Neutrophil (primary cell): ENCODE results near the gene AKAP3.

Experiments used
- H3K27ac ChIP-seq: fragments of 200-600 bp; sonication (generic); 2 replicates; pipeline ENCODE4 v1.5.1; 2016; ENCODE audit warnings: mild to moderate bottlenecking, moderate library complexity
- H3K27me3 ChIP-seq: fragments of 200-600 bp; sonication (generic); 2 replicates; pipeline ENCODE4 v1.6.0; 2016; ENCODE audit warnings: mild to moderate bottlenecking
- H3K36me3 ChIP-seq: fragments of 200-600 bp; sonication (generic); 2 replicates; pipeline ENCODE4 v1.5.1; 2017
- H3K4me1 ChIP-seq, 2 experiments: fragments of 200-600 bp in 1 of 2; sonication (generic) in 1 of 2; 1 replicate in 1 of 2; 2 replicates in 1 of 2; pipeline versions ENCODE4 v1.5.1 to v1.6.1; 2013 to 2016; ENCODE audit warnings: low read depth in 1 of 2, low read length in 1 of 2, mild to moderate bottlenecking in 1 of 2, moderate library complexity in 1 of 2; ENCODE audit not compliant: control insufficient read depth in 1 of 2, insufficient read depth in 1 of 2
- H3K4me3 ChIP-seq, 2 experiments: fragments of 200-600 bp in 1 of 2; sonication (generic) in 1 of 2; 1 replicate in 1 of 2; 2 replicates in 1 of 2; pipeline ENCODE4 v1.5.1; 2013 to 2016; ENCODE audit warnings: low read depth in 1 of 2, low read length in 1 of 2, mild to moderate bottlenecking in 1 of 2, moderate library complexity in 1 of 2
- H3K9me3 ChIP-seq: fragments of 200-600 bp; sonication (generic); 2 replicates; pipeline ENCODE4 v1.5.1; 2016
- TF ChIP-seq, protein P1 (sequence below): fragments of 200-600 bp; sonication (generic); IDR thresholded peaks from 2 replicates; pipeline ENCODE4 v1.5.1; 2016; ENCODE audit warnings: antibody characterized with exemption

The AKAP3 gene

DNA sequence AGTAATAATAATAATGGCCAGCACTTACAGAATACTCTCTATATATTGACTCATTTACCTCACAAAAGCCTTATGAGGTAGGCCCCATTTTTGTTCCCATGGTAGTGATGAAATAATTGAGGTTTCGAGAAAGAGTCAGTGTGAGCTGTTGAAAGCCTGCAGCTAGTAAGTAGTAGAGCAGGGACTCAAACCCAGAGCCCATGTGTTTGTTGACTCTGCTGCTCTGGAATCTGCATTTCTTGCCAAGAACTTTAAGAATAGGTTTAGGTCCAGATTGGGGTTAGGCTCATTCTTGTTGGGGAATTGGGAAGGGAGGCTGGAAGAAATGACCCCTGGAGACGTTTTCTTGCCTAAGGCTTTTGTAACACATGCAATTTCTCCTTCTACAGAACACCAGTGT lies 58.9 kb downstream of the AKAP3 start:
- H3K9me3 ChIP-seq = no peaks in the 10 kb centered on the region
- H3K27me3 ChIP-seq = no peaks in the 10 kb centered on the region
- H3K36me3 ChIP-seq = no peaks in the 10 kb centered on the region
- H3K4me3 ChIP-seq = peak overlapping the region in 1 of 2 experiments; percentile 51
- peaks cover 44 to 48% of the 10 kb centered on the region in 2 experiments for H3K4me1 ChIP-seq
- peak overlapping the region; percentile 69 for H3K27ac ChIP-seq
- TF ChIP-seq, protein P1, sequence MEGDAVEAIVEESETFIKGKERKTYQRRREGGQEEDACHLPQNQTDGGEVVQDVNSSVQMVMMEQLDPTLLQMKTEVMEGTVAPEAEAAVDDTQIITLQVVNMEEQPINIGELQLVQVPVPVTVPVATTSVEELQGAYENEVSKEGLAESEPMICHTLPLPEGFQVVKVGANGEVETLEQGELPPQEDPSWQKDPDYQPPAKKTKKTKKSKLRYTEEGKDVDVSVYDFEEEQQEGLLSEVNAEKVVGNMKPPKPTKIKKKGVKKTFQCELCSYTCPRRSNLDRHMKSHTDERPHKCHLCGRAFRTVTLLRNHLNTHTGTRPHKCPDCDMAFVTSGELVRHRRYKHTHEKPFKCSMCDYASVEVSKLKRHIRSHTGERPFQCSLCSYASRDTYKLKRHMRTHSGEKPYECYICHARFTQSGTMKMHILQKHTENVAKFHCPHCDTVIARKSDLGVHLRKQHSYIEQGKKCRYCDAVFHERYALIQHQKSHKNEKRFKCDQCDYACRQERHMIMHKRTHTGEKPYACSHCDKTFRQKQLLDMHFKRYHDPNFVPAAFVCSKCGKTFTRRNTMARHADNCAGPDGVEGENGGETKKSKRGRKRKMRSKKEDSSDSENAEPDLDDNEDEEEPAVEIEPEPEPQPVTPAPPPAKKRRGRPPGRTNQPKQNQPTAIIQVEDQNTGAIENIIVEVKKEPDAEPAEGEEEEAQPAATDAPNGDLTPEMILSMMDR = no peak

DNA sequence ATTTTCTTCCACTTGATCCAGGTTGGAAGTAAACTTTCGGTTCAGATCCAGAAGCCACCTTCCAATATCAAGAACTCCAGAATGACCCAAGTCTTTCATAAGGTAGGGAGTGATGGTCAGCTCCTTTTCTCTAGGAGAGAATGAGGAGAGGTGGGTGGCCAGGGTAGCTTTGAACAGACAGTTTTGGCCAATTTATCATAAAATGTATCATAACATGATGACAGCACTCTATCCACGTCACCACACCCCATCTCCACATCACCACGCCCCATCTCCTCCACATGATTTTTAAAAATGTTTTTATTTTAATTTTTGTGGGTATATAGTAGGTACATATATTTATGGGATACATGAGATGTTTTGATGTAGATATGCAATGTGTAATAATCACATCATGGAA lies 59.9 kb downstream of the AKAP3 start:
- H3K27me3 ChIP-seq = no peaks in the 10 kb centered on the region
- H3K27ac ChIP-seq = no peak overlapping the region
- H3K9me3 ChIP-seq = no peaks in the 10 kb centered on the region
- peaks cover 44 to 48% of the 10 kb centered on the region in 2 experiments for H3K4me1 ChIP-seq
- TF ChIP-seq, protein P1 = no peak
- H3K4me3 ChIP-seq = no peak overlapping the region
- H3K36me3 ChIP-seq = no peaks in the 10 kb centered on the region

DNA sequence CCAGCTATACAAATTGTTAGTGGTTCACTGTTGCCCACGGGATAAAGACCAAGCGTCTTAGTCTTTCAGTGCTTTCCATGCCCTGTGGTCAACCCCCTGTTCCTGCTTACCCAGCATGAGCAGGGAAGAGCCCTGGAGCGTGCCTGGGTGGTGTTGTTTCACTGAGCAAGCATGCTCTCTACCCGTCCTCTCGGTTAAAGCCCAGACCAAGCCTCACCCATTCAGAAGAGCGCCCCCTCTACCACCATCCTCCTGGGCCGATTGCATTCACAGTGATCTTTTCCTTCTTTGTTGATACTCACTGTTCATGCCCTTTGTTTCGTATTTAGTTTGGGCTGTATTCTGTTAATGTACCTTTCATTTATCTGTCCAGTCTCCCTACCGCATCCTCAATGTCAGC lies 61.7 kb downstream of the AKAP3 start:
- H3K27me3 ChIP-seq = peaks cover under 1% of the 10 kb centered on the region
- no peak overlapping the region for H3K4me3 ChIP-seq
- H3K9me3 ChIP-seq = no peaks in the 10 kb centered on the region
- H3K36me3 ChIP-seq = no peaks in the 10 kb centered on the region
- H3K27ac ChIP-seq = no peak overlapping the region
- peaks cover 33 to 36% of the 10 kb centered on the region in 2 experiments for H3K4me1 ChIP-seq
- TF ChIP-seq, protein P1 = no peak

DNA sequence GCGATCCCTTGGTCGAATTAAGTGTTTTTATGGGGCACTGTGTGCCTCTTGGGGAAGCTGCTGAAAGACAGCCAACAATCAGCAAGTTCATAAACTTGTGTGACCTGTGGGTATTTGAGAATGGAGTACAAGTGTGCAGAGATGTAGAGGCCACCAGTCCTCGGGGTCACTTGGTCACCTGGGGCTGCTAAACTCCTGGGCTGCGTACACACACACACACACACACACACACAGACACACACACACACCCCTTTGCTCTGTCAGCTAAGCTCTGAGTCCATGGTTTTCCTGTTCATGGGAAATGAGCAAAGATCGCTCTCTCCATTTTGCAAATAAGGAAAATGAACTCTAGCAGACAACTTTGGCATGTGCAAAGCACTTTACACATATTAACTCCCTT lies 62.4 kb downstream of the AKAP3 start:
- H3K4me3 ChIP-seq = no peak overlapping the region
- H3K4me1 ChIP-seq = peaks cover 27 to 30% of the 10 kb centered on the region in 2 experiments
- no peak overlapping the region for H3K27ac ChIP-seq
- H3K27me3 ChIP-seq = peaks cover 6% of the 10 kb centered on the region
- H3K36me3 ChIP-seq = no peaks in the 10 kb centered on the region
- TF ChIP-seq, protein P1 = no peak
- no peaks in the 10 kb centered on the region for H3K9me3 ChIP-seq

DNA sequence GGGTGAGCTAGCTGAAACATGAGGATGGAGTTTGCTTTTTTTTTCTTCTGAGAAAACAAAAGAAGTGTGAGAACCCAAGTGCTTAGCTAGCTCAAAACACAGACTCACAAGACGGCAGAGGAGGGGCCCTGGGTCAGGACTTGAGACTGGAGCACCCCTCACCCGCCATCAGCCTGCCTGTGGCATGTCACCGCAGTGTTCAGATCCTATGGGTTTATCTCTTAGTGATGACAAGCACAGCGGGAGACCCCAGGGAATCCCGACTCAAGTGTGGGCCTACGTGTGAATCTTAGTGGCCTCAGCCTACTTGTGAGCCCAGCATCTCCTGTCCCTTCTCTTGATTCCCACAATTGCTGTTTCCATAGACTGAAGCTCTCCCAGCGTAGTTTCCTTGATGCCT lies 64.0 kb downstream of the AKAP3 start:
- no peaks in the 10 kb centered on the region for H3K36me3 ChIP-seq
- peaks cover 11 to 14% of the 10 kb centered on the region in 2 experiments for H3K4me1 ChIP-seq
- TF ChIP-seq, protein P1 = no peak
- H3K4me3 ChIP-seq = no peak overlapping the region
- H3K9me3 ChIP-seq = no peaks in the 10 kb centered on the region
- no peak overlapping the region for H3K27ac ChIP-seq
- H3K27me3 ChIP-seq = peaks cover 12% of the 10 kb centered on the region

DNA sequence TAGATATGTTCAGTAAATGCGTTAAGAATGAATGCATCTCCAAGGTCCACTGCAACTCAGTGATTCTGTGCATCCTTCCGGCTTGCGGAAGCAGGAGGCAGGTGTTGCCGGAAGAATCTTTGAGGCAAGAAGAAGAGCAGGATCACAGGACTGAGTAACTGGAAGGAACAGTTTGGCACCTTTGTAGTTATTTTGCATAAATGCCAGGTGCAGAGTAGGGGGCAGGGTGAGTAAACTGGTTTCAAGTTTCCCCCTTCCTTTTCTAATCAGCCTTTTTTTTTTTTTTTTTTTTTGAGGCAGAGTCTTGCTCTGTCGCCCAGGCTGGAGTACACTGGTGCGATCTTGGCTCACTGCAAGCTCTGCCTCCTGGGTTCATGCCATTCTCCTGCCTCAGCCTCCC lies 64.6 kb downstream of the AKAP3 start:
- no peak overlapping the region for H3K27ac ChIP-seq

More for the DNA sequence above, 64.6 kb downstream of the AKAP3 start:
- Histone ChIP-seq H3K9me3 (no peaks in the 10 kb centered on the region), H3K4me1 (peaks cover 5 to 8% of the 10 kb centered on the region in 2 experiments), H3K36me3 (no peaks in the 10 kb centered on the region), H3K27me3 (peaks cover 13% of the 10 kb centered on the region), H3K4me3 (no peak overlapping the region)
- TF ChIP-seq, protein P1 = no peak
